GM23338 (cell line): ENCODE measurements around the gene SLC12A7. TPM values are rescaled to one million over a fixed set of nuclear protein-coding genes. Genes with fewer than 3 reads are reported as not detected.

Experiments
- ATAC-seq: fragments of 200-7000 bp; cut with Tn5 transposase; 3 replicates; pipeline ENCODE4 v1.9.1; 2020
- DNase-seq: peaks from one replicate; pipeline ENCODE4 v3.0.0-alpha.2; 2015; ENCODE audit warnings: low spot score
- H2AFZ ChIP-seq: fragments of 200-600 bp; sonication (generic); 2 replicates; pipeline ENCODE4 v1.8.0; 2016; ENCODE audit warnings: antibody characterized with exemption, mild to moderate bottlenecking, moderate library complexity
- H3F3A ChIP-seq: fragments of 200-600 bp; sonication (generic); replicated peaks from 2 replicates; pipeline ENCODE4 v1.8.0; 2017; ENCODE audit warnings: antibody characterized with exemption, mixed run types, low read depth
- H3K27ac ChIP-seq: fragments of 200-600 bp; sonication (generic); 2 replicates; pipeline ENCODE4 v1.6.1; 2016; ENCODE audit warnings: low read depth
- H3K27me3 ChIP-seq: fragments of 200-600 bp; sonication (generic); 2 replicates; pipeline ENCODE4 v1.8.0; 2016; ENCODE audit warnings: mild to moderate bottlenecking, mixed run types, moderate library complexity; ENCODE audit not compliant: insufficient read depth
- H3K36me3 ChIP-seq: fragments of 200-600 bp; sonication (generic); 2 replicates; pipeline ENCODE4 v1.8.0; 2016; ENCODE audit warnings: mild to moderate bottlenecking; ENCODE audit not compliant: insufficient read depth
- H3K4me1 ChIP-seq: fragments of 200-600 bp; sonication (generic); 2 replicates; pipeline ENCODE4 v1.8.0; 2016; ENCODE audit warnings: mild to moderate bottlenecking, moderate library complexity; ENCODE audit not compliant: insufficient read depth
- H3K4me2 ChIP-seq: fragments of 200-600 bp; sonication (generic); 2 replicates; pipeline ENCODE4 v1.7.1; 2017; ENCODE audit warnings: mixed run types
- H3K4me3 ChIP-seq: fragments of 200-600 bp; sonication (generic); 2 replicates; pipeline ENCODE4 v1.6.1; 2016; ENCODE audit warnings: mixed run types
- H3K79me2 ChIP-seq: fragments of 200-600 bp; sonication (generic); replicated peaks from 2 replicates; pipeline ENCODE4 v1.8.0; 2017; ENCODE audit warnings: mild to moderate bottlenecking; ENCODE audit not compliant: insufficient read depth
- H3K9me2 ChIP-seq: fragments of 200-600 bp; sonication (generic); 2 replicates; pipeline ENCODE4 v1.8.0; 2017; ENCODE audit not compliant: insufficient read depth
- H4K20me1 ChIP-seq: fragments of 200-600 bp; sonication (generic); replicated peaks from 2 replicates; pipeline ENCODE4 v1.8.0; 2017; ENCODE audit warnings: mild to moderate bottlenecking; ENCODE audit not compliant: insufficient read depth
- H3K27ac Mint-ChIP-seq: 2 replicates; pipeline ENCODE4 v1.8.0; 2020; ENCODE audit warnings: inconsistent platforms, mild to moderate bottlenecking, moderate library complexity, mixed read lengths
- H3K27me3 Mint-ChIP-seq: 3 replicates; pipeline ENCODE4 v1.8.0; 2022; ENCODE audit warnings: low read depth, mild to moderate bottlenecking, moderate library complexity, mixed read lengths, inconsistent platforms; ENCODE audit not compliant: insufficient read depth, poor library complexity
- H3K36me3 Mint-ChIP-seq: 3 replicates; pipeline ENCODE4 v1.8.0; 2021; ENCODE audit warnings: low read depth, mild to moderate bottlenecking, inconsistent platforms, moderate library complexity, mixed read lengths
- H3K4me1 Mint-ChIP-seq: 3 replicates; pipeline ENCODE4 v1.8.0; 2020; ENCODE audit warnings: mild to moderate bottlenecking, inconsistent platforms, mixed read lengths
- H3K4me3 Mint-ChIP-seq: 3 replicates; pipeline ENCODE4 v1.8.0; 2021; ENCODE audit warnings: moderate library complexity, mild to moderate bottlenecking, inconsistent platforms, mixed read lengths
- H3K9me3 Mint-ChIP-seq: 3 replicates; pipeline ENCODE4 v1.8.0; 2020; ENCODE audit warnings: moderate library complexity, mild to moderate bottlenecking, inconsistent platforms, mixed read lengths
- CREB1 ChIP-seq: fragments of 250-450 bp; sonication (Bioruptor Pico); IDR thresholded peaks from 2 replicates; pipeline ENCODE4 v1.5.0; 2020; ENCODE audit warnings: low read depth, mild to moderate bottlenecking, moderate library complexity
- EZH2 ChIP-seq: fragments of 200-600 bp; sonication (generic); IDR thresholded peaks from one replicate; pipeline ENCODE4 v1.8.0; 2017; ENCODE audit warnings: antibody characterized with exemption, mild to moderate bottlenecking, low read depth; ENCODE audit not compliant: unreplicated experiment
- EZH2phosphoT487 ChIP-seq: fragments of 200-600 bp; sonication (generic); IDR thresholded peaks from one replicate; pipeline ENCODE4 v1.8.1; 2018; ENCODE audit warnings: antibody characterized with exemption; ENCODE audit not compliant: unreplicated experiment
- JUNB ChIP-seq: IDR thresholded peaks from one replicate; pipeline ENCODE4 v1.6.1; 2016; ENCODE audit warnings: antibody characterized with exemption; ENCODE audit not compliant: unreplicated experiment
- ZNF114 ChIP-seq: fragments of 250-450 bp; sonication (Bioruptor Pico); IDR thresholded peaks from 2 replicates; pipeline ENCODE4 v1.5.0; 2020; ENCODE audit warnings: mild to moderate bottlenecking, moderate library complexity
- ZNF331 ChIP-seq: fragments of 250-450 bp; sonication (Bioruptor Pico); IDR thresholded peaks from 2 replicates; pipeline ENCODE4 v1.5.0; 2020; ENCODE audit warnings: low read depth, mild to moderate bottlenecking, moderate library complexity
- polyA plus RNA-seq: library from polyadenylated mRNA; unstranded; fragments of >200 nt; fragmentation: Nextera tagmentation; extraction: Ambion mirVana; gene quantifications from 2 replicates; pipeline ENCODE4 v1.2.1, GENCODE V29; 2016
- total RNA-seq: library from RNA; depleted of rRNA; stranded (reverse); fragments of >200 nt; shearing (Covaris generic); gene quantifications from 2 replicates; pipeline ENCODE4 v1.2.3, GENCODE V29; 2014
- TF ChIP-seq, protein P1 (sequence below): fragments of 250-450 bp; sonication (Bioruptor Pico); IDR thresholded peaks from 2 replicates; pipeline ENCODE4 v1.5.0; 2020; ENCODE audit warnings: mild to moderate bottlenecking, moderate library complexity
- TF ChIP-seq, protein P2 (sequence below): IDR thresholded peaks from 2 replicates; pipeline ENCODE4 v1.6.1; 2016; ENCODE audit warnings: antibody characterized with exemption
- TF ChIP-seq, protein P3 (sequence below), 2 experiments: fragments of 200-600 bp in 1 of 2; sonication (generic) in 1 of 2; conservative IDR thresholded peaks; 2 replicates each; pipeline versions ENCODE4 v1.5.1 to v1.6.1; 2016 to 2017; ENCODE audit warnings: antibody characterized with exemption in 2 of 2, low read depth in 2 of 2, mild to moderate bottlenecking in 2 of 2, moderate library complexity in 1 of 2

SLC12A7 gene
- total and polyA plus RNA-seq, 2 experiments from 2014 or later: 7.4 to 32.2 TPM

DNA sequence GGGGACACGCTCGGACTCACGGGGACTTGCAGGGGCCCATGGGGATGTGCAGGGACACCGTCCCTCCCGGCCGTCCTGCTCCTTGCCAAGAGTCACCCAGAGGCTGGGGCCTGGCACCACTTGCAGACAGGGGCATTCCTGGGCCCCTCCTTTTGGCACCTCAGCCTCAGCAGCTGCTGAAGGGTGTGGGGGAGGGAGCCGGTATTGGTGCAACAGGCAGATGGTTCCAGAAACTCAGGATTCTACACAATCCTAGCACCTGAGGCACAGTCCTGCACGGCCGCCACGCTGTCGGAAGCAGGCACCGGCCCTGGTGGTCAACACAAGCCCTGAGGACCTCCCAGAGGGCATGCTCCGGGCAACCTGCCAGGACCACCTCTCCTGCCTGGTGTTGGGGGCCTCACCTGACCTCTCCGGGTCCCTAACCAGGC, 19.3 kb upstream of the SLC12A7 start:
- Histone ChIP-seq H3K36me3 (no peaks in the 10 kb centered on the region), H3K4me3 (no peak overlapping the region), H3K27ac (no peak overlapping the region), H4K20me1 (no peaks in the 10 kb centered on the region), H3K9me2 (no peaks in the 10 kb centered on the region), H3K79me2 (no peaks in the 10 kb centered on the region), H3K4me2 (no peak overlapping the region), H3F3A (no peaks in the 10 kb centered on the region), H3K27me3 (no peaks in the 10 kb centered on the region), H3K4me1 (no peaks in the 10 kb centered on the region), H2AFZ (no peak overlapping the region)
- Mint-ChIP-seq H3K9me3 (no peaks in the 10 kb centered on the region), H3K27ac (no peak overlapping the region), H3K4me3 (no peak overlapping the region), H3K36me3 (no peaks in the 10 kb centered on the region), H3K27me3 (peaks cover 7% of the 10 kb centered on the region), H3K4me1 (peaks cover 21% of the 10 kb centered on the region)
- DNase-seq (no peak), ATAC-seq (no peak)
- TF ChIP-seq, protein P1, sequence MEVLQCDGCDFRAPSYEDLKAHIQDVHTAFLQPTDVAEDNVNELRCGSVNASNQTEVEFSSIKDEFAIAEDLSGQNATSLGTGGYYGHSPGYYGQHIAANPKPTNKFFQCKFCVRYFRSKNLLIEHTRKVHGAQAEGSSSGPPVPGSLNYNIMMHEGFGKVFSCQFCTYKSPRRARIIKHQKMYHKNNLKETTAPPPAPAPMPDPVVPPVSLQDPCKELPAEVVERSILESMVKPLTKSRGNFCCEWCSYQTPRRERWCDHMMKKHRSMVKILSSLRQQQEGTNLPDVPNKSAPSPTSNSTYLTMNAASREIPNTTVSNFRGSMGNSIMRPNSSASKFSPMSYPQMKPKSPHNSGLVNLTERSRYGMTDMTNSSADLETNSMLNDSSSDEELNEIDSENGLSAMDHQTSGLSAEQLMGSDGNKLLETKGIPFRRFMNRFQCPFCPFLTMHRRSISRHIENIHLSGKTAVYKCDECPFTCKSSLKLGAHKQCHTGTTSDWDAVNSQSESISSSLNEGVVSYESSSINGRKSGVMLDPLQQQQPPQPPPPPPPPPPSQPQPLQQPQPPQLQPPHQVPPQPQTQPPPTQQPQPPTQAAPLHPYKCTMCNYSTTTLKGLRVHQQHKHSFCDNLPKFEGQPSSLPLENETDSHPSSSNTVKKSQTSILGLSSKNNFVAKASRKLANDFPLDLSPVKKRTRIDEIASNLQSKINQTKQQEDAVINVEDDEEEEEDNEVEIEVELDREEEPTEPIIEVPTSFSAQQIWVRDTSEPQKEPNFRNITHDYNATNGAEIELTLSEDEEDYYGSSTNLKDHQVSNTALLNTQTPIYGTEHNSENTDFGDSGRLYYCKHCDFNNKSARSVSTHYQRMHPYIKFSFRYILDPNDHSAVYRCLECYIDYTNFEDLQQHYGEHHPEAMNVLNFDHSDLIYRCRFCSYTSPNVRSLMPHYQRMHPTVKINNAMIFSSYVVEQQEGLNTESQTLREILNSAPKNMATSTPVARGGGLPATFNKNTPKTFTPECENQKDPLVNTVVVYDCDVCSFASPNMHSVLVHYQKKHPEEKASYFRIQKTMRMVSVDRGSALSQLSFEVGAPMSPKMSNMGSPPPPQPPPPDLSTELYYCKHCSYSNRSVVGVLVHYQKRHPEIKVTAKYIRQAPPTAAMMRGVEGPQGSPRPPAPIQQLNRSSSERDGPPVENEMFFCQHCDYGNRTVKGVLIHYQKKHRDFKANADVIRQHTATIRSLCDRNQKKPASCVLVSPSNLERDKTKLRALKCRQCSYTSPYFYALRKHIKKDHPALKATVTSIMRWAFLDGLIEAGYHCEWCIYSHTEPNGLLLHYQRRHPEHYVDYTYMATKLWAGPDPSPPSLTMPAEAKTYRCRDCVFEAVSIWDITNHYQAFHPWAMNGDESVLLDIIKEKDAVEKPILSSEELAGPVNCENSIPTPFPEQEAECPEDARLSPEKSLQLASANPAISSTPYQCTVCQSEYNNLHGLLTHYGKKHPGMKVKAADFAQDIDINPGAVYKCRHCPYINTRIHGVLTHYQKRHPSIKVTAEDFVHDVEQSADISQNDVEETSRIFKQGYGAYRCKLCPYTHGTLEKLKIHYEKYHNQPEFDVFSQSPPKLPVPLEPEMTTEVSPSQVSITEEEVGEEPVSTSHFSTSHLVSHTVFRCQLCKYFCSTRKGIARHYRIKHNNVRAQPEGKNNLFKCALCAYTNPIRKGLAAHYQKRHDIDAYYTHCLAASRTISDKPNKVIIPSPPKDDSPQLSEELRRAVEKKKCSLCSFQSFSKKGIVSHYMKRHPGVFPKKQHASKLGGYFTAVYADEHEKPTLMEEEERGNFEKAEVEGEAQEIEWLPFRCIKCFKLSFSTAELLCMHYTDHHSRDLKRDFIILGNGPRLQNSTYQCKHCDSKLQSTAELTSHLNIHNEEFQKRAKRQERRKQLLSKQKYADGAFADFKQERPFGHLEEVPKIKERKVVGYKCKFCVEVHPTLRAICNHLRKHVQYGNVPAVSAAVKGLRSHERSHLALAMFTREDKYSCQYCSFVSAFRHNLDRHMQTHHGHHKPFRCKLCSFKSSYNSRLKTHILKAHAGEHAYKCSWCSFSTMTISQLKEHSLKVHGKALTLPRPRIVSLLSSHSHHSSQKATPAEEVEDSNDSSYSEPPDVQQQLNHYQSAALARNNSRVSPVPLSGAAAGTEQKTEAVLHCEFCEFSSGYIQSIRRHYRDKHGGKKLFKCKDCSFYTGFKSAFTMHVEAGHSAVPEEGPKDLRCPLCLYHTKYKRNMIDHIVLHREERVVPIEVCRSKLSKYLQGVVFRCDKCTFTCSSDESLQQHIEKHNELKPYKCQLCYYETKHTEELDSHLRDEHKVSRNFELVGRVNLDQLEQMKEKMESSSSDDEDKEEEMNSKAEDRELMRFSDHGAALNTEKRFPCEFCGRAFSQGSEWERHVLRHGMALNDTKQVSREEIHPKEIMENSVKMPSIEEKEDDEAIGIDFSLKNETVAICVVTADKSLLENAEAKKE (CRISPR knock-in tag): no peak
- TF ChIP-seq EZH2phosphoT487 (no peak), CREB1 (CRISPR knock-in tag) (no peak), ZNF114 (CRISPR knock-in tag) (no peak), JUNB (no peak), ZNF331 (CRISPR knock-in tag) (no peak), EZH2 (no peak)
- TF ChIP-seq, protein P2, sequence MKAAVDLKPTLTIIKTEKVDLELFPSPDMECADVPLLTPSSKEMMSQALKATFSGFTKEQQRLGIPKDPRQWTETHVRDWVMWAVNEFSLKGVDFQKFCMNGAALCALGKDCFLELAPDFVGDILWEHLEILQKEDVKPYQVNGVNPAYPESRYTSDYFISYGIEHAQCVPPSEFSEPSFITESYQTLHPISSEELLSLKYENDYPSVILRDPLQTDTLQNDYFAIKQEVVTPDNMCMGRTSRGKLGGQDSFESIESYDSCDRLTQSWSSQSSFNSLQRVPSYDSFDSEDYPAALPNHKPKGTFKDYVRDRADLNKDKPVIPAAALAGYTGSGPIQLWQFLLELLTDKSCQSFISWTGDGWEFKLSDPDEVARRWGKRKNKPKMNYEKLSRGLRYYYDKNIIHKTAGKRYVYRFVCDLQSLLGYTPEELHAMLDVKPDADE: no peak
- TF ChIP-seq, protein P3, sequence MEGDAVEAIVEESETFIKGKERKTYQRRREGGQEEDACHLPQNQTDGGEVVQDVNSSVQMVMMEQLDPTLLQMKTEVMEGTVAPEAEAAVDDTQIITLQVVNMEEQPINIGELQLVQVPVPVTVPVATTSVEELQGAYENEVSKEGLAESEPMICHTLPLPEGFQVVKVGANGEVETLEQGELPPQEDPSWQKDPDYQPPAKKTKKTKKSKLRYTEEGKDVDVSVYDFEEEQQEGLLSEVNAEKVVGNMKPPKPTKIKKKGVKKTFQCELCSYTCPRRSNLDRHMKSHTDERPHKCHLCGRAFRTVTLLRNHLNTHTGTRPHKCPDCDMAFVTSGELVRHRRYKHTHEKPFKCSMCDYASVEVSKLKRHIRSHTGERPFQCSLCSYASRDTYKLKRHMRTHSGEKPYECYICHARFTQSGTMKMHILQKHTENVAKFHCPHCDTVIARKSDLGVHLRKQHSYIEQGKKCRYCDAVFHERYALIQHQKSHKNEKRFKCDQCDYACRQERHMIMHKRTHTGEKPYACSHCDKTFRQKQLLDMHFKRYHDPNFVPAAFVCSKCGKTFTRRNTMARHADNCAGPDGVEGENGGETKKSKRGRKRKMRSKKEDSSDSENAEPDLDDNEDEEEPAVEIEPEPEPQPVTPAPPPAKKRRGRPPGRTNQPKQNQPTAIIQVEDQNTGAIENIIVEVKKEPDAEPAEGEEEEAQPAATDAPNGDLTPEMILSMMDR (conservative IDR thresholded peaks at IDR 0.05; ENCODE audit: low read depth in 2 of 2): no peak
